ENCODE measurements around the gene FAM118B.

DNA sequence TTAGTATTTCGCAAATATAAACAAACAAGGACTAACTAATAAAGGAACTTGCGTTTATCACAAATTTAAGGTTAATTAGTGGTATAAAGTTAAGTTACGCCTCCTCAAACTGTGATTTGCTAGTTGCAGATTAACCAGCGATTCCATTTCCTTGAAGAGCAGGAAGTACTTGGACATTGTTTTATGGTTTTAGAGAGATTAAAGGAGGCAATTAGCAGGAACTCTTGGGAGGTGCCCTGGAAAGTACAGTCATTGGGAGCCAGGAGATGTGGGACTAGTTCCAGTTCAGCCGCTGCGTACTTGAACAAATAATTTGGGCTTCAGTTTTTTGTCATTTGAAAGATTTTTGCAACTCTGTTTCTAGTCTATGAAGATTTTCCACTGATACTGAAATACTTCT, 3.3 kb downstream of the FAM118B start:
- no peak for TF ChIP-seq POLR2AphosphoS5 (IDR thresholded peaks at IDR 0.05; ENCODE audit: borderline replicate concordance, low read depth, low read length)
- TF ChIP-seq EZH2 (IDR thresholded peaks at IDR 0.05), result no peak

Data from SK-N-MC (cell line).